PFSK-1 (cell line): ENCODE measurements around the gene ANGEL2.

Source experiments
- FOXP2 ChIP-seq: optimal IDR thresholded peaks from 2 replicates; pipeline ENCODE3; 2011; ENCODE audit warnings: borderline replicate concordance, control low read depth, inconsistent platforms; ENCODE audit not compliant: insufficient read depth; ENCODE audit errors: extremely low read length, extremely low read depth
- POLR2AphosphoS5 ChIP-seq: IDR thresholded peaks from 2 replicates; pipeline ENCODE4 v1.6.1; 2012; ENCODE audit warnings: low read depth, mild to moderate bottlenecking, control low read depth, low read length, moderate library complexity
- REST ChIP-seq, 2 experiments: IDR thresholded peaks; 2 replicates each; pipeline versions ENCODE4 v1.6.1 to v1.8.0; 2011 to 2012; ENCODE audit warnings: low read depth in 2 of 2, low read length in 2 of 2, control low read depth in 1 of 2, inconsistent platforms in 1 of 2, mild to moderate bottlenecking in 1 of 2, moderate library complexity in 1 of 2; ENCODE audit not compliant: insufficient read depth in 1 of 2
- SIN3A ChIP-seq: IDR thresholded peaks from 2 replicates; pipeline ENCODE4 v1.6.1; 2012; ENCODE audit warnings: mild to moderate bottlenecking, low read length, moderate library complexity, borderline replicate concordance; ENCODE audit not compliant: insufficient read depth
- TAF1 ChIP-seq: IDR thresholded peaks from 2 replicates; pipeline ENCODE4 v1.6.1; 2012; ENCODE audit warnings: low read length, control low read depth, borderline replicate concordance; ENCODE audit not compliant: insufficient read depth

The ANGEL2 gene

DNA sequence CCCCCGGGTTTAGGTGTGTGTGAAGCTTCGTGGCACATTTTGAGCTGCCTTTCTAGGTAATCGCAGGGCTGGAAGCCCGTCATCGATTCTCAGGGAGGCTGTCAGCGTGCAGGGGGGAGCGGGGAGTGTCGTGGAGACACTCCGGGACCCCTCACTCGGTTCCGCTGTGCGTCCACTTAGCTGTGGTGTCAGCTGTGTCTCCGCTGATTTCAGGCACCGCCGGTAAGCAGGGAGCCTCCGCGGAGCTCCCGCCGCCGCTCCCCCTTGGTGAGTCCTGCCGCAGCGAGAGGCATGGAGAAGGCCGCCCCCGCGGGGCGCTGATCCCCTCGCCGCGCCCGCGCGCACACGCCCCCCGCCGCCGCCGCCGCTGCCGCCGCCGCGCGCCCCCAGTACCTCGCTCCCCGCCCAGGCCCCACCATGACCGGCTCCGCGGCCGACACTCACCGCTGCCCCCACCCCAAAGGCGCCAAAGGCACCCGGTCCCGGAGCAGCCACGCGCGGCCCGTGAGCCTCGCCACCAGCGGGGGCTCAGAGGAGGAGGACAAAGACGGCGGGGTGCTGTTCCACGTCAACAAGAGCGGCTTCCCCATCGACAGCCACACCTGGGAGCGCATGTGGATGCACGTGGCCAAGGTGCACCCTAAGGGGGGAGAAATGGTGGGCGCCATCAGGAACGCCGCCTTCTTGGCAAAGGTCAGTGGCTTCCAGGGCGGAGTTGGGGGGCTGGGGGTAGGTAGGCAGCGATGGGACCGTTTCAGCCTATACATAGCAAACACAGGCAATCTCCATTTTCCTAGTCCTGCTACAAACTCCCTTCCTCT is 64.3 kb downstream of the ANGEL2 start:
- no peak for TF ChIP-seq TAF1
- no peak for TF ChIP-seq POLR2AphosphoS5
- TF ChIP-seq FOXP2 = no peak
- no peak for TF ChIP-seq REST (IDR thresholded peaks at IDR 0.05; ENCODE audit: insufficient read depth in 1 of 2, low read depth in 2 of 2, low read length in 2 of 2)
- no peak for TF ChIP-seq SIN3A

DNA sequence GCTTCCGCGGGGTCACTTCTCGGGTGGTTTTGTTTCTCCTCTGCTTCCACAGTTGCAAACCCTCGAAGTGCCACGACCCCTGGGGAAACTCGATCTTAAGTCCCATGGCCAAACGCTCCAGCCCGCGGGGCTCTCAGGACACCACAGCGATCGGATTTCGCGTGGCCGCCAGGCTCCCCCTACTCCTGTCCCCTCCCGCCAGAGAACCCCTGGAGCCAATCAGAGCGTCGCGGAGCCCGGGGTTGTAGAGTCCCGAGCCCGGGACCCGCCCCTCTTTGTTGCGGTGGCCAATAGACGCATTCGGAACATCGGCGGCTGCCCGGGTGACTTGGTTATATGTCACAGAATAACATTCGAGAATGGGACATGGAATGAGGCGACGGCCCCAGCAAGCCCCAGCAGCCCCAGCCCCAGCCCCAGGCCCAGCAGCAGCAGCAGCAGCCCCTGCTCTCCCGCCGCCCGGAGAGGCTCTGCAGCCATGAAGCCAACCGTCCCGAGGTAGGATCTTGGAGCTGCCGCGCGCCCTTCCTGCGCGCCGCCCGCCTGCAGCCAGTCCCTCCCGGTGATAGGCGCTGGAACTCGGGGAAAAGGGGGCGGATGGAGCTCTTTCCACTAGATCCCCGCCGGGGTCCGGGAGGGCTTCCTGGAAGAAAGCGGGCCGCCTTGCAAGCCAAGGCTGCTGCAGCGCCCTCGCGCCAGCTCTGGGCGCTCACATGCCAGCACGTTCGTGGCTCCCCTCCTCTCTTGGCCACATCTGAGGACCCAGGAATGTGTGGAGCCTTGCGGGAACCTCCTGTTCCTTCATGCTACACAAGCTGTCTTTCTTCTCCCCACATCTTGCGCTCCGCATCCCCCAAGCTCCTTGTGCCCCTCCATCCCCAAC is 65.2 kb downstream of the ANGEL2 start, which contains the start of gene VASH2:
VASH2 (plus strand) TSS at position 299 of the 883 bp plus-strand sequence. CDS start 1,002 bp downstream, outside the sequence.
- TF ChIP-seq FOXP2 = no peak
- TF ChIP-seq REST (IDR thresholded peaks at IDR 0.05; ENCODE audit: insufficient read depth in 1 of 2, low read depth in 2 of 2, low read length in 2 of 2) = no peak
- no peak for TF ChIP-seq TAF1
- no peak for TF ChIP-seq SIN3A
- TF ChIP-seq POLR2AphosphoS5 = no peak

- TF ChIP-seq TAF1 = no peak
- no peak for TF ChIP-seq FOXP2
- TF ChIP-seq POLR2AphosphoS5 = no peak
- no peak for TF ChIP-seq REST (IDR thresholded peaks at IDR 0.05; ENCODE audit: insufficient read depth in 1 of 2, low read depth in 2 of 2, low read length in 2 of 2)
- no peak for TF ChIP-seq SIN3A
These were observed 65.9 kb downstream of the ANGEL2 start for GRCh38 chr1:212949771-212950170.

GRCh38 chr1:212946872-212947271 is 68.8 kb downstream of the ANGEL2 start:
- TF ChIP-seq FOXP2 = no peak
- no peak for TF ChIP-seq REST (IDR thresholded peaks at IDR 0.05; ENCODE audit: insufficient read depth in 1 of 2, low read depth in 2 of 2, low read length in 2 of 2)
- TF ChIP-seq TAF1 = no peak
- no peak for TF ChIP-seq SIN3A
- no peak for TF ChIP-seq POLR2AphosphoS5
